UCSD-AML1 (cell line): ENCODE data around the gene LRRC4C.

Experiments
- DNase-seq: peaks from one replicate; lab custom pipeline; 2025; ENCODE audit not compliant: unreplicated experiment; lab: John Stamatoyannopoulos, UW

LRRC4C gene

GRCh38 chr11:41459465-41460401, at the start of gene LRRC4C:
Gene LRRC4C (minus strand): TSS chr11:41459652.
- DNase-seq, result no peak

- no peak for DNase-seq
These were observed 48.7 kb upstream of the LRRC4C start for GRCh38 chr11:41508121-41508520.

GRCh38 chr11:41499429-41499828, 40.0 kb upstream of the LRRC4C start:
- DNase-seq, result no peak

- no peak for DNase-seq
These were observed 39.3 kb upstream of the LRRC4C start for GRCh38 chr11:41498726-41499125.

GRCh38 chr11:41497974-41498373, 38.5 kb upstream of the LRRC4C start:
- DNase-seq, result no peak

- no peak for DNase-seq
These were observed 35.3 kb upstream of the LRRC4C start for GRCh38 chr11:41494716-41495115.

- no peak for DNase-seq
These were observed 27.0 kb upstream of the LRRC4C start for GRCh38 chr11:41486424-41486823.

GRCh38 chr11:41483956-41484355, 24.5 kb upstream of the LRRC4C start:
- no peak for DNase-seq

GRCh38 chr11:41479179-41479578, 19.7 kb upstream of the LRRC4C start:
- DNase-seq, result no peak

GRCh38 chr11:41461057-41461681, 1.7 kb upstream of the LRRC4C start:
- no peak for DNase-seq

- no peak for DNase-seq
These were observed 811 bp downstream of the LRRC4C start for GRCh38 chr11:41458641-41459040.

- DNase-seq, result no peak
These were observed 1.3 kb downstream of the LRRC4C start for GRCh38 chr11:41458154-41458553.

GRCh38 chr11:41457216-41458014, 2.0 kb downstream of the LRRC4C start:
- DNase-seq, result no peak

- DNase-seq, result no peak
These were observed 3.2 kb downstream of the LRRC4C start for GRCh38 chr11:41456269-41456668.

- no peak for DNase-seq
These were observed 8.4 kb downstream of the LRRC4C start for GRCh38 chr11:41451011-41451410.

GRCh38 chr11:41449483-41450050, 9.9 kb downstream of the LRRC4C start:
- no peak for DNase-seq

GRCh38 chr11:41446566-41446965, 12.9 kb downstream of the LRRC4C start:
- no peak for DNase-seq

- DNase-seq, result no peak
These were observed 13.3 kb downstream of the LRRC4C start for GRCh38 chr11:41446107-41446506.

- DNase-seq, result no peak
These were observed 22.4 kb downstream of the LRRC4C start for GRCh38 chr11:41437006-41437490.

- DNase-seq, result no peak
These were observed 23.9 kb downstream of the LRRC4C start for GRCh38 chr11:41435531-41435930.

- no peak for DNase-seq
These were observed 27.7 kb downstream of the LRRC4C start for GRCh38 chr11:41431784-41432183.
